Esophagus (tissue), 2 donors: ENCODE data around the gene FOXJ3. TPM values are rescaled to one million over a fixed set of nuclear protein-coding genes. Genes with fewer than 3 reads are reported as not detected.

Source experiments
- H3K27ac ChIP-seq, 2 donors: one replicate each; pipeline ENCODE4 v1.5.1; 2013; ENCODE audit warnings: low read depth in 2 of 2, mild to moderate bottlenecking in 2 of 2, inconsistent platforms in 1 of 2, low read length in 1 of 2, moderate library complexity in 1 of 2
- H3K27me3 ChIP-seq, 2 donors: one replicate each; pipeline ENCODE4 v1.6.1; 2013; ENCODE audit warnings: low read length in 2 of 2, control low read depth in 1 of 2, mild to moderate bottlenecking in 1 of 2; ENCODE audit not compliant: insufficient read depth in 2 of 2, control insufficient read depth in 1 of 2
- H3K36me3 ChIP-seq, 2 donors: one replicate each; pipeline ENCODE4 v1.6.1; 2013; ENCODE audit warnings: low read length in 1 of 2; ENCODE audit not compliant: control insufficient read depth in 2 of 2, insufficient read depth in 2 of 2
- H3K4me1 ChIP-seq, 2 donors: one replicate each; pipeline ENCODE4 v1.6.1; 2013; ENCODE audit warnings: low read length in 1 of 2; ENCODE audit not compliant: control insufficient read depth in 2 of 2, insufficient read depth in 2 of 2
- H3K4me3 ChIP-seq, 2 donors: one replicate each; pipeline ENCODE4 v1.5.1; 2013; ENCODE audit warnings: low read length in 2 of 2, mild to moderate bottlenecking in 2 of 2, low read depth in 1 of 2, moderate library complexity in 1 of 2
- H3K9me3 ChIP-seq, 2 donors: one replicate each; pipeline ENCODE4 v1.6.1; 2013; ENCODE audit warnings: mild to moderate bottlenecking in 2 of 2, low read depth in 1 of 2, low read length in 1 of 2, moderate library complexity in 1 of 2; ENCODE audit not compliant: control insufficient read depth in 2 of 2, insufficient read depth in 1 of 2
- WGBS, 2 donors: extraction: QIAGEN DNeasy Blood & Tissue Kit; methylation state at CpG; one replicate each; pipeline ENCODE4 v1.1.7; 2013; 5-methylcytosine and 5-hydroxymethylcytosine counted together
- polyA plus RNA-seq, 2 donors: library from polyadenylated mRNA; stranded (reverse); fragments of 200-250 nt; gene quantifications; one replicate each; pipeline ENCODE4 v1.2.3, GENCODE V29; 2013
- donor health status: healthy with polysubstance abuse.
- donor health status: Bipolar disorder and iron deficiency.

Gene FOXJ3
- polyA plus RNA-seq, 2 donors = 7.0 to 8.8 TPM

GRCh38 chr1:42316292-42316691, 18.7 kb downstream of the FOXJ3 start:
- H3K27ac ChIP-seq = no peak overlapping the region
- H3K4me3 ChIP-seq = no peak overlapping the region
- H3K27me3 ChIP-seq = no peaks in the 10 kb centered on the region
- no peaks in the 10 kb centered on the region for H3K9me3 ChIP-seq
- peaks cover 0 to 1% of the 10 kb centered on the region in 2 donors for H3K36me3 ChIP-seq
- no peaks in the 10 kb centered on the region for H3K4me1 ChIP-seq
- 52 to 60% methylated on average over 2 of the region's 2 CpGs for WGBS, 2 donors

- no peak overlapping the region for H3K27ac ChIP-seq
- WGBS, 2 donors = 64 to 83% methylated on average over 2 of the region's 2 CpGs
- no peaks in the 10 kb centered on the region for H3K9me3 ChIP-seq
- no peaks in the 10 kb centered on the region for H3K27me3 ChIP-seq
- no peak overlapping the region for H3K4me3 ChIP-seq
- H3K36me3 ChIP-seq = peaks cover 0 to 1% of the 10 kb centered on the region in 2 donors
- H3K4me1 ChIP-seq = no peaks in the 10 kb centered on the region
These were observed 19.5 kb downstream of the FOXJ3 start for GRCh38 chr1:42315500-42315899.

- Histone ChIP-seq H3K4me3 (no peak overlapping the region), H3K27ac (no peak overlapping the region), H3K4me1 (no peaks in the 10 kb centered on the region), H3K27me3 (no peaks in the 10 kb centered on the region), H3K9me3 (no peaks in the 10 kb centered on the region), H3K36me3 (peaks cover 0 to 1% of the 10 kb centered on the region in 2 donors)
- WGBS, 2 donors = 94 to 95% methylated on average over 3 of the region's 3 CpGs
These were observed 21.1 kb downstream of the FOXJ3 start for GRCh38 chr1:42313970-42314369.

GRCh38 chr1:42312576-42313212, 22.3 kb downstream of the FOXJ3 start:
- 53 to 56% methylated on average over 7 of the region's 7 CpGs for WGBS, 2 donors
- no peaks in the 10 kb centered on the region for H3K4me1 ChIP-seq

GRCh38 chr1:42311897-42312296, 23.1 kb downstream of the FOXJ3 start:
- Histone ChIP-seq H3K4me3 (no peak overlapping the region), H3K27me3 (no peaks in the 10 kb centered on the region), H3K27ac (no peak overlapping the region), H3K36me3 (no peaks in the 10 kb centered on the region), H3K9me3 (no peaks in the 10 kb centered on the region), H3K4me1 (no peaks in the 10 kb centered on the region)
- WGBS, 2 donors = 90 to 93% methylated on average over 4 of the region's 4 CpGs

More at GRCh38 chr1:42312576-42313212, 22.3 kb downstream of the FOXJ3 start:
- no peak overlapping the region for H3K27ac ChIP-seq
- no peak overlapping the region for H3K4me3 ChIP-seq
- no peaks in the 10 kb centered on the region for H3K27me3 ChIP-seq
- H3K36me3 ChIP-seq = no peaks in the 10 kb centered on the region
- H3K9me3 ChIP-seq = no peaks in the 10 kb centered on the region

DNA sequence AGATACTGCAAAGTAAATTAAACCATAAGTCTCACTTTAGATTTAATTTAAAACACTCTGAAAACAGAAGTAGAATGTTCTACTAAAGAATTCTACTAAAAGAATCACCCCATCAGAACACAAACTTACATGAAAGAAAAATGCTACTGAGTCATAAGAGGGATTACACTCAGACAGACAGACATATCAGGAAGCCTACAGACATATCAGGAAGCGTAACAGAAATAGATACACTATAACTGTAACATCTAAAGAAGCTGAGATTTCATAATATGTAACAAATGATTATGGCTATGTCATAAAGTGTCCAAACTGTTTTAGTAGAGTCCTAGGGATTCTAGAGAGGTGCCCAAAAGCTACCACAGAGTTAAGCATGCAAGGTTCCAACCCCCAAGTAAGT, 23.9 kb downstream of the FOXJ3 start:
- H3K4me1 ChIP-seq = no peaks in the 10 kb centered on the region
- no peaks in the 10 kb centered on the region for H3K9me3 ChIP-seq
- H3K36me3 ChIP-seq = no peaks in the 10 kb centered on the region
- WGBS, 2 donors = 2 to 15% methylated on average over 1 of the region's 1 CpG
- H3K27ac ChIP-seq = no peak overlapping the region
- no peaks in the 10 kb centered on the region for H3K27me3 ChIP-seq
- H3K4me3 ChIP-seq = no peak overlapping the region

GRCh38 chr1:42306977-42307376, 28.1 kb downstream of the FOXJ3 start:
- Histone ChIP-seq H3K36me3 (peaks cover 3 to 4% of the 10 kb centered on the region in 2 donors), H3K9me3 (peaks cover 0 to under 1% of the 10 kb centered on the region in 2 donors)
- 91% methylated on average over 1 of the region's 1 CpG for WGBS, 2 donors

DNA sequence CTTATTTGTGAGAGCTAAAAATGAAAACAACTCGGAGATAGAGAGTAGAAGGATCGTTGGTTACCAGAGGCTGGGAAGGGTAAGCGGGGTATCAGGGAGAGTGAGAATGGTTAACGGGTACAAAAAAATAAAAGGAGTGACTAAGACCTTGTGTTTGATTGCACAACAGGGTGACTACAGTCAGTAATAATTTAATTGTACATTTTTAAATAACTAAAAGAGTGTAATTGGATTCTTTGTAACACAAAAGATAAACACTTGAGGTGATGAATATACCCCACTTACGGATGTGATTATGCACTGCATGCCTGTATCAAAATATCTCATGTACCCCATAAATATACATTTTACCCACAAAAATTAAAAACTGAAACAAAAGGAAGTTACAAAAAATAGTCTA, 29.4 kb downstream of the FOXJ3 start:
- Histone ChIP-seq H3K27ac (no peak overlapping the region), H3K27me3 (no peaks in the 10 kb centered on the region), H3K36me3 (peaks cover 4 to 5% of the 10 kb centered on the region in 2 donors), H3K4me3 (no peak overlapping the region), H3K9me3 (peaks cover 0 to 2% of the 10 kb centered on the region in 2 donors), H3K4me1 (no peaks in the 10 kb centered on the region)
- WGBS, 2 donors = 90 to 95% methylated on average over 5 of the region's 5 CpGs

More at GRCh38 chr1:42306977-42307376, 28.1 kb downstream of the FOXJ3 start:
- H3K4me3 ChIP-seq = no peak overlapping the region
- H3K27me3 ChIP-seq = no peaks in the 10 kb centered on the region
- H3K4me1 ChIP-seq = no peaks in the 10 kb centered on the region
- H3K27ac ChIP-seq = no peak overlapping the region

DNA sequence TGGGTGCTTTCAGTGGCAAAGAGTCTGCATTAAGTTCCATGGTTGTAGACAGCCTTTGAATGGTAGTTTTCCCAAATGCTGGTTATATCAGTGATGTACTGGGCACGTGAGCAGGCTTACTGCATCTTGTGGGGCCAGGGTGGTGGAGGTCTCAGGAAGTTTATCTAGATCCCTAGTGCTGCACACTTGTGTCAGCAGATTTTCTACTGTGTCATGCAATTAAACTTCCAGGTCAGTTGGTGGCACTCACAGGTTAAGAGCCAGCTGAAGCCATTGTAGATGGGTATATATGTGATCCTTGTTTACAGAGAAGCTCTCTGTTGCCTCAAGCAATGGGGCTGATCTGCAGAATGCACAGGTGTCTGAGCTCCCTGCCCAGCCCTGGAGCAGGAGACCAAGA, 33.0 kb downstream of the FOXJ3 start:
- Histone ChIP-seq H3K4me3 (no peak overlapping the region), H3K36me3 (peaks cover 4 to 5% of the 10 kb centered on the region in 2 donors), H3K9me3 (peaks cover 0 to 2% of the 10 kb centered on the region in 2 donors), H3K27me3 (no peaks in the 10 kb centered on the region), H3K27ac (no peak overlapping the region), H3K4me1 (no peaks in the 10 kb centered on the region)
- WGBS, 2 donors = 100% methylated on average over 1 of the region's 1 CpG

- H3K27ac ChIP-seq = no peak overlapping the region
- no peak overlapping the region for H3K4me3 ChIP-seq
- WGBS, 2 donors = 81 to 94% methylated on average over 2 of the region's 2 CpGs
These were observed 36.5 kb downstream of the FOXJ3 start for GRCh38 chr1:42298520-42298919.

More at GRCh38 chr1:42298520-42298919, 36.5 kb downstream of the FOXJ3 start:
- Histone ChIP-seq H3K4me1 (no peaks in the 10 kb centered on the region), H3K9me3 (peaks cover 0 to 2% of the 10 kb centered on the region in 2 donors), H3K27me3 (no peaks in the 10 kb centered on the region), H3K36me3 (peaks cover 4 to 5% of the 10 kb centered on the region in 2 donors)
